Mucosa of descending colon (tissue), 3 donors: ENCODE measurements around the gene RPS14. TPM values are rescaled to one million over a fixed set of nuclear protein-coding genes. Genes with fewer than 3 reads are reported as not detected.

Experiments
- ATAC-seq: fragments of 200-7000 bp; cut with Tn5 transposase; one replicate; pipeline ENCODE4 v1.9.1; 2020; ENCODE audit warnings: mild to moderate bottlenecking, moderate library complexity
- DNase-seq, 3 donors: peaks; one replicate each; pipeline ENCODE4 v3.0.0-alpha.2; 2020
- H3K36me3 ChIP-seq: fragments of 200-600 bp; one replicate; pipeline ENCODE4 v1.8.0; 2021; ENCODE audit warnings: low read depth, mild to moderate bottlenecking
- H3K4me1 ChIP-seq: fragments of 200-600 bp; one replicate; pipeline ENCODE4 v1.8.0; 2021; ENCODE audit warnings: low read depth, mild to moderate bottlenecking
- H3K4me3 ChIP-seq: fragments of 200-600 bp; one replicate; pipeline ENCODE4 v1.8.0; 2021; ENCODE audit warnings: mild to moderate bottlenecking
- H3K9me3 ChIP-seq: fragments of 200-600 bp; one replicate; pipeline ENCODE4 v1.8.0; 2021; ENCODE audit warnings: mild to moderate bottlenecking
- intact Hi-C, 2 donors: fragments of 100-400 bp; cut with DNase I in 1 of 2; cut with micrococcal nuclease in 1 of 2; formaldehyde crosslinking; loops; one replicate each; pipeline versions ENCODE4 v1.11.0 to v1.11.1; 2022; cut with DNase I, micrococcal nuclease
- total RNA-seq, 3 donors: library from RNA; stranded (reverse); fragmentation: NEBNext Ultra II Directional in 2 of 3; extraction: Animal tissue kit (Norgen Biotek cat#: 25700) in 2 of 3; gene quantifications; one replicate each; pipeline versions ENCODE4 v1.2.1 to v1.2.4, GENCODE V29; 2021 to 2023
- TF ChIP-seq, protein P1 (sequence below): fragments of 200-600 bp; IDR thresholded peaks from one replicate; pipeline ENCODE4 v1.8.0; 2022; ENCODE audit warnings: antibody characterized with exemption, mild to moderate bottlenecking
- donor health status: DM: no; HTN: no; CAD: no; lungs with moderate emphysema.
- donor health status: DM: no; HTN: no; CAD: no.
- donor health status: DM: no; HTN: yes; CAD: no.

The RPS14 gene
- total RNA-seq, 3 donors from 2014 or later: 1,569 to 1,671 (median 1,618) TPM

DNA sequence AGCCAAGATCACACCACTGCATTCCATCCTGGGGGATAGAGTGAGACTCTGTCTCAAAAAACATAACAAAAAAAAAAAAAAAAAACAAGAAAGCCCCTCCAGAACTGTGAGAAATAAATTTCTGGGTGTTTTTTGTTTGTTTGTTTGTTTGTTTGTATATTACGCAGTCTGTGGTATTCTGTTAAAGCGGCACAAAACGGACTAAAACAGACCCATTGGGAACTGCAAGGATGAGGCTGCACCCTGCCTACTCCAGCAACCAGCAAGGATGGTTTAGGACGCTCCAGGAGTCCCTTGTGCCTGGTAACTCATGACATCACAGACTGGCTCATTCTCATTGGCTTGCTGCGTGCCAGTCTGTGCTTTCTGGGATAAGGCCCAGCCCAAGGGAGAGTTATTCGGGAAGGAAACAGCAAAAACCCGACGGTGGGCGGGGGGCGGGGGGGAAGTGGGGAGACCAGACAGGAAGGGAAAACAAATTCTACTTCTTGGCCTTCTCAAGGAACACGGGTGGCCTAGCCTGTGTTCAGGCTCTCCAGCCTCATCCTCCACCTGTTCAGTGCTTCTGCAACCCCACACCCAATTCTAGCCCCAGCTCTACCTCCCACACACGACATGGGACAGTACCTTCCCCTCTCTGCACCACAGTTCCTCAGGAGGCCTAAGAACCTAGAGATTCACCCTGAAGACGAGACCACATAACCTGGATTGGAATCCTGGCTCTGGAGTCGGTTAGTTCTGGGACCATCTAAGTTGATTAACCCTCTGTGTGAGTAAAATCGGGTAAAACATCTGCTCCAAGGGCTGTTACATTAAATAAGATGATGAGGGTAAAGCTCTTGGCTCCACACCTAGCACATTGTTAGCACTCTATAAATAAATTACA is 39.7 kb downstream of the RPS14 start:
- no peaks in the 10 kb centered on the region for H3K36me3 ChIP-seq
- intact Hi-C loops: no loop called here
- peaks cover 14% of the 10 kb centered on the region for H3K4me1 ChIP-seq
- ATAC-seq: peak; percentile 71
- TF ChIP-seq, protein P1, sequence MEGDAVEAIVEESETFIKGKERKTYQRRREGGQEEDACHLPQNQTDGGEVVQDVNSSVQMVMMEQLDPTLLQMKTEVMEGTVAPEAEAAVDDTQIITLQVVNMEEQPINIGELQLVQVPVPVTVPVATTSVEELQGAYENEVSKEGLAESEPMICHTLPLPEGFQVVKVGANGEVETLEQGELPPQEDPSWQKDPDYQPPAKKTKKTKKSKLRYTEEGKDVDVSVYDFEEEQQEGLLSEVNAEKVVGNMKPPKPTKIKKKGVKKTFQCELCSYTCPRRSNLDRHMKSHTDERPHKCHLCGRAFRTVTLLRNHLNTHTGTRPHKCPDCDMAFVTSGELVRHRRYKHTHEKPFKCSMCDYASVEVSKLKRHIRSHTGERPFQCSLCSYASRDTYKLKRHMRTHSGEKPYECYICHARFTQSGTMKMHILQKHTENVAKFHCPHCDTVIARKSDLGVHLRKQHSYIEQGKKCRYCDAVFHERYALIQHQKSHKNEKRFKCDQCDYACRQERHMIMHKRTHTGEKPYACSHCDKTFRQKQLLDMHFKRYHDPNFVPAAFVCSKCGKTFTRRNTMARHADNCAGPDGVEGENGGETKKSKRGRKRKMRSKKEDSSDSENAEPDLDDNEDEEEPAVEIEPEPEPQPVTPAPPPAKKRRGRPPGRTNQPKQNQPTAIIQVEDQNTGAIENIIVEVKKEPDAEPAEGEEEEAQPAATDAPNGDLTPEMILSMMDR: no peak
- H3K9me3 ChIP-seq: no peaks in the 10 kb centered on the region
- no peak overlapping the region for H3K4me3 ChIP-seq
- DNase-seq: peak; percentile 71 to 89 (median 72)

GRCh38 chr5:150408231-150408943 is 41.2 kb downstream of the RPS14 start:
- Histone ChIP-seq H3K36me3 (no peaks in the 10 kb centered on the region), H3K9me3 (no peaks in the 10 kb centered on the region), H3K4me1 (peaks cover 13% of the 10 kb centered on the region), H3K4me3 (no peak overlapping the region)
- no peak for ATAC-seq
- intact Hi-C loops: no loop called here
- TF ChIP-seq, protein P1: no peak
- DNase-seq: peak in 1 of 3 donors; percentile 37

- TF ChIP-seq, protein P1: no peak
- ATAC-seq (no peak), DNase-seq (no peak)
- H3K36me3 ChIP-seq: no peaks in the 10 kb centered on the region
- intact Hi-C loops: no loop called here
- no peaks in the 10 kb centered on the region for H3K9me3 ChIP-seq
- peaks cover 6% of the 10 kb centered on the region for H3K4me1 ChIP-seq
- no peak overlapping the region for H3K4me3 ChIP-seq
Measured at GRCh38 chr5:150407096-150407720, 42.3 kb downstream of the RPS14 start.

- ATAC-seq (no peak), DNase-seq (peak in 1 of 3 donors; percentile 55)
- H3K9me3 ChIP-seq: no peaks in the 10 kb centered on the region
- H3K4me3 ChIP-seq: no peak overlapping the region
- intact Hi-C loops: no loop called here
- no peaks in the 10 kb centered on the region for H3K36me3 ChIP-seq
- TF ChIP-seq, protein P1: no peak
- peaks cover 6% of the 10 kb centered on the region for H3K4me1 ChIP-seq
Measured at GRCh38 chr5:150406723-150407095, 42.8 kb downstream of the RPS14 start.

DNA sequence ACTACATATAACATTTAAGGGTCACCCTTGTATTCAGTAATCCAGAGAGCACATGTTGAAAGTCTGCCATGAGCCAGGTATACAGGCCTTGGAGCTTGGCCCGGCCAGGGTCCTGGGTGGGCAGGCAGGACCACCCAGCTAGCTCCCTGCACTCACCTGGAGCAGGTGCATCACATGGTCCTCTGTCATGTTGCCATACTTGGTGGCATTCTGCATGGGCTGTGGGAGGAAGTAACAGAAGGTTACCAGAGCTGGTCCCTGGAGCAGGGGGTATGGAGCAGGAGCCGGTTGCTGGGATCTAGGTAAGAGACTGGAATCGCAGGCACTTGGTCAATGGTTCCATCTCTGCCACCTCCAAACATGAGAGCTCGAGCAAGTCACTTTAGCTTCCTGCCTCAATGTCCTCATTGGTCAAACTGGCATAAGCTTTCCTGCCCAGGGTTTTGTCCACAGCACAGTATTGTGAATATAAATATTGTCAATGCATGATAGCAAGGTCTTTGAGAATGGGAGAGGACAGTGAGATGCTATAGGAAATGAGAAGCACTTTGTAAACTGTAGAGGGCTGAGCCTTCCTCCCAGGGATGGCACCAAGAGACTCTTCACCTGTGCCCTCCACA is 43.3 kb downstream of the RPS14 start:
- ATAC-seq (no peak), DNase-seq (peak in 1 of 3 donors; percentile 26)
- Histone ChIP-seq H3K4me1 (peaks cover 6% of the 10 kb centered on the region), H3K9me3 (no peaks in the 10 kb centered on the region), H3K4me3 (no peak overlapping the region), H3K36me3 (no peaks in the 10 kb centered on the region)
- TF ChIP-seq, protein P1: no peak
- intact Hi-C loops: no loop called here
